MM.1S (cell line): ENCODE data around the gene SMYD1.

Source experiments
- EZH2 ChIP-seq: fragments of 300-600 bp; sonication (generic); optimal IDR thresholded peaks from 2 replicates; pipeline ENCODE3; 2017; ENCODE audit warnings: low read depth, mild to moderate bottlenecking, antibody characterized with exemption, low read length, mixed read lengths
- TF ChIP-seq, protein P1 (sequence below): fragments of 300-600 bp; sonication (generic); IDR thresholded peaks from 2 replicates; pipeline ENCODE4 v1.5.1; 2016; ENCODE audit warnings: antibody characterized with exemption, low read length, mixed read lengths

DNA sequence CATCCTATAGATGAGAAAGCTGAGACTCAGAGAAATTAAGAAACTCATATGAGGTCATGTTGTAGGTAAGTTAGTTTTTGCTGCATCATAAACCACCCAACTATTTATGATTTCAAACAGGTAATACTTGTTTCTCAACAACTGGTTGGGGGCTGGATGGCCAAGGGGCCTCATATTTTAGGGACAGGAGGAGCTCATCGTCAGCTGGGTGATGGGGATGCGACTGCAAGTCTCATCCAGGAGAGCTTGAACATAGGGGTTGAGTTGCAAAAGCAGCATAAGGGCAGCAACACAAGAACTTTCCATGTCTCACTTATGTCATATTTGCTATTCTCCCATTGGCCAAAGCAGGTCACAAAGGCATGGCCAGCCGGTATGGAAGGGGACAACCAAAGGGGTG lies 47.6 kb upstream of the SMYD1 start:
- TF ChIP-seq, protein P1, sequence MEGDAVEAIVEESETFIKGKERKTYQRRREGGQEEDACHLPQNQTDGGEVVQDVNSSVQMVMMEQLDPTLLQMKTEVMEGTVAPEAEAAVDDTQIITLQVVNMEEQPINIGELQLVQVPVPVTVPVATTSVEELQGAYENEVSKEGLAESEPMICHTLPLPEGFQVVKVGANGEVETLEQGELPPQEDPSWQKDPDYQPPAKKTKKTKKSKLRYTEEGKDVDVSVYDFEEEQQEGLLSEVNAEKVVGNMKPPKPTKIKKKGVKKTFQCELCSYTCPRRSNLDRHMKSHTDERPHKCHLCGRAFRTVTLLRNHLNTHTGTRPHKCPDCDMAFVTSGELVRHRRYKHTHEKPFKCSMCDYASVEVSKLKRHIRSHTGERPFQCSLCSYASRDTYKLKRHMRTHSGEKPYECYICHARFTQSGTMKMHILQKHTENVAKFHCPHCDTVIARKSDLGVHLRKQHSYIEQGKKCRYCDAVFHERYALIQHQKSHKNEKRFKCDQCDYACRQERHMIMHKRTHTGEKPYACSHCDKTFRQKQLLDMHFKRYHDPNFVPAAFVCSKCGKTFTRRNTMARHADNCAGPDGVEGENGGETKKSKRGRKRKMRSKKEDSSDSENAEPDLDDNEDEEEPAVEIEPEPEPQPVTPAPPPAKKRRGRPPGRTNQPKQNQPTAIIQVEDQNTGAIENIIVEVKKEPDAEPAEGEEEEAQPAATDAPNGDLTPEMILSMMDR = no peak
- TF ChIP-seq EZH2 = no peak
